ENCODE measurements around the gene FZD4. TPM values are rescaled to one million over a fixed set of nuclear protein-coding genes. Genes with fewer than 3 reads are reported as not detected.

FZD4 gene
- total RNA-seq, 1 donor from 2014 or later, result 214 TPM

DNA sequence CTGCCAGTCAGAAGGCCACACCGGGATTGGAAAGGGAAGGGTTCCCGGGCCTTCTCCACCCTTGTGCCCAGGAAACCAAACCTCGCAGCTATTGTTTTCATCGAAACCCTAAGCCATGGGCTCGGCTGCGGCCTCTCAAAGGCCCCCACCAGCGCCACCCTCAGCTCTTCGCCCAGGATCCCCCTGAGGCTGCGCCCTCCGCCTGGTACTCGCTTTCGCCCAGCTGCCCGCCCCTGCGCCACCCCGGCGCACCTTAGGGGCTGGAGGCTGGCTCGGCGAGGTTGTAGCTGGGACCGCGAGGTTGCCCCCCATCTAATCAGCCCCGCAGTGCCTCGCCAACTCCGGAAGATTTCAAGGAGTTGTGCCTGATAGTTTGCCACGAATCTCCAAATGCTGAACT lies 49.0 kb downstream of the FZD4 start:
- DNase-seq, result no peak

DNA sequence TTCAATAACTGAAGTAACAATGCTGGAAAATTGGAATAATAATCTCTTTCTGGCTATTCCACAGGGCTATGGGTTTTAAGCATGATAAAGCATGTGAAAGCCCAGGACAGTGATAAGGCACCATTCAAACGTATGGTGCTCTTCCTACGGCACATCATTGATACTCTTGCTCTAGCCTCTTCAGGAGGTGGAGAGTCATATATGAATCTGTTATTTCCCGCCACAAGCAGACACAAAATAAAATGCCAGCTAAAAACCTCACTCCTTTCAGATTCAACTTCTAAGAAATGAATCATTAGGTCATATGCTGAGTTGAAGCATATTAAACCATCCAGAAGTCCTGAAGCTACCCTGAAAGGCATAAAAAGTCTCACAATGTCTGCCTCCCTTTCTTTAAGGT lies 49.9 kb downstream of the FZD4 start:
- DNase-seq, result no peak

- no peak for DNase-seq
Observed at GRCh38 chr11:86904001-86904400, 51.2 kb downstream of the FZD4 start.

- DNase-seq, result no peak
Observed at GRCh38 chr11:86902345-86902744, 52.9 kb downstream of the FZD4 start.

- DNase-seq, result no peak
Observed at GRCh38 chr11:86901599-86901998, 53.6 kb downstream of the FZD4 start.

GRCh38 chr11:86900162-86900561 lies 55.0 kb downstream of the FZD4 start:
- no peak for DNase-seq

GRCh38 chr11:86898689-86899088 lies 56.5 kb downstream of the FZD4 start:
- no peak for DNase-seq

DNA sequence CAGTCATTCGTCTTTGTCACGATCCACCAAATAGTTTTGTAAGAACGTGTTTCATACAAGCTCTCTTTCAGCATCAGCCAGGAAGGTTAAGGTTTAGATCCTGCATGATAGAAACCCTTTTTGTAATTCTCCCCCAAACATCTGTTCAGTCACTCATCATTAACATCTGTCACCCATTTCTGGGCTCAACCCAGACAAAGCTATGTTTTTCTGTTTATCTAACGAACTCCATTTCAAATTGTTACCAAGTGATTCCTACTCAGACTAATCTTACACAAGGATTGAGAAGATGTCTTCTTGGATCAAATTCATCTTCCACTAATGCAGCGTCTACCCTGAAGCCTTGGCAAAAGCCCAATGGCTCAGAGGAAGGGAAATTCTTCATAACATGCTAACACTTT lies 58.8 kb downstream of the FZD4 start:
- peak; percentile 60 for DNase-seq

Other genes starting within 250 kb of the FZD4 start
- 79.1 and 236 TPM in 2 replicates for gene PRSS23, start 154.9 kb downstream of the FZD4 start, total RNA-seq
- gene TMEM135, start 82.5 kb upstream of the FZD4 start, total RNA-seq, result 28.1 and 37.6 TPM in 2 replicates